NT2/D1 (cell line): Measurements from ENCODE around the gene LRRFIP1.

Experiments used
- YY1 ChIP-seq: IDR thresholded peaks from 2 replicates; pipeline ENCODE4 v1.6.1; 2011; ENCODE audit not compliant: insufficient read length, insufficient read depth
- ZNF274 ChIP-seq: IDR thresholded peaks from 2 replicates; pipeline ENCODE4 v1.6.1; 2011; ENCODE audit warnings: mild to moderate bottlenecking, low read depth, low read length

GRCh38 chr2:237754182-237754581 lies 126.8 kb downstream of the LRRFIP1 start:
- no peak for TF ChIP-seq YY1
- TF ChIP-seq ZNF274, result no peak
